Measurements from ENCODE around the gene PRDM2.

Gene PRDM2

DNA sequence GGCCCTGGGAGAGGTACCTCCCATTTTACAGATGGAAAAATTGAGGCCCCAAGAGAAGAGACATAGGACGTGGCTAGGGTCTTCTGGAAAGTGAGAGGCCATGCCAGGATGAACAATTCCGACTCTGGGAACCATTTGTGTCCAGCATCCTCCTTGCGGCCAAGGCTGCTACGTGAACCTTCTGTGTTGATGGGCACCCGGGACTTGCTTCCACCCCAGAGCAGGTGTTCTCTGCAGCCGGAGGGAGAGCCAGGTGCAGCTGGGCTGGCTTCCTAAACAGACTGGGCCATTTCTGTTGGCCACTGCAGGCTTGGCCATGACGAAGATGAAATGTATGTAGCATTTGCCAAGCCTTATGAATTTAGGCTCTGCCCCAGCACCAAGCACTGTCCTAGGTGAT, 118.9 kb downstream of the PRDM2 start (continued):
- TF ChIP-seq SNAI2 (CRISPR knock-in tag; IDR thresholded peaks at IDR 0.05) (no peak), CSDC2 (CRISPR knock-in tag; IDR thresholded peaks at IDR 0.05) (no peak)

DNA sequence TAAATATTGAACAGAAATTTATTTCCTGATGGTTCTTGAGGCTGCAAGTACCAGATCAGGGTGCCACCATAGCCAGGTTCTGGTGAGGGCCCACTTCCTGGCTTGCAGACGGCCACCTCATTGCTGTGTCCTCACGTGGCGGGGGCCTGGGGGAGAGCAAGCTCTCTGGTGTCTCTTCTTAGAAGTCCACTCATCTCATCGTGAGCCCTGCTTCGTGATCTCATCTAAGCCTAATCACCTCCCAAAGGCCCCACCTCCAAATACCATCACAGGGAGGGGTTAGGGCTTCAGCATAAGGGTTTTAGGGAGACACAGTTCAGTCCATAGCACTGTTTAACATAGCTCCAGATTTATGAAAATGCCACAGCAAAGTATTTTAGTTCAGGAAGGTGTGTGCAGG, 119.7 kb downstream of the PRDM2 start:
- no peak for ATAC-seq

DNA sequence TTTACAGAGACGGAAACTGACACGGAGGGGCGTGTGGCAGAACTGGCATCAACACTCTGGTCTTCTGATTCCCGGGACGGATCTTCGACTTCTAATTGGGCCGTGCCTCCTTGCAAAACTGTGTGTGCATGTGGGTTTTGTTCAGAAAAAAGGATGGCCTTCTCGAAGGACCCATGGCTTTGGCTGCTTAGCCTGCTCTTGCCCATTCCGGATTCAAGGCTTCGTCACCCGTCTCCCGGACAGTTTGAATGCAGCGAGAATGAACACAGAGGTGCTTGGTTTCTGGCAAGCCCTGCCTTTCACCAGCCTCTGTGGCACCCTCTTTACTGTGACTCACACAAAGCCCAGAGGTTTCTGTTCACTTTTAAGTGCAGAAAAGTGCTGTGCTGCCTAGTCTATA, 120.1 kb downstream of the PRDM2 start:
- ATAC-seq, result no peak
- no peak for TF ChIP-seq ZNF565 (CRISPR knock-in tag; conservative IDR thresholded peaks at IDR 0.05; ENCODE audit: low read depth)

More for the DNA sequence above, 119.7 kb downstream of the PRDM2 start:
- TF ChIP-seq ZNF70 (CRISPR knock-in tag; IDR thresholded peaks at IDR 0.05), result no peak
- TF ChIP-seq ESRRG (CRISPR knock-in tag; IDR thresholded peaks at IDR 0.05), result no peak
- TF ChIP-seq CSDC2 (CRISPR knock-in tag; IDR thresholded peaks at IDR 0.05), result no peak

DNA sequence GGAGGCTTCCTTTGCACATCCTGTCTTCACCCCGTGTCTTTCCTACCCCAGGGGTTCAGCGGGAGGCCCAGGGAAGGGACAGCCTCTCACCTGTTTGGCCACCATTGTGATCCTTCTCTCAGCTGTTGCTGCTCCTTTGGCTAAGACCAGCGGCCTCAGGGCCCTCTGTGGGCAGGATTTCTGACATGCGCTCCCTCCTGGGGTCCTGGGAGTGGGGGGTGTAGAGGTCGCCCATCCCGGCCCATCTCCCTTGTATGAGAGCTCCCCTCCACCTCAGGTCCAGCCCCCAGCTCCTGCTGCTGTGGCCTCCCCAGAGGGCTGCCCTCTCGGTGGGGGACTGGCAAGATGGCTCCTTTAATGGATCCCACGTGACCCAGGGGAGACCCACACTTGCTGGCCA, 120.5 kb downstream of the PRDM2 start:
- TF ChIP-seq, protein P1, sequence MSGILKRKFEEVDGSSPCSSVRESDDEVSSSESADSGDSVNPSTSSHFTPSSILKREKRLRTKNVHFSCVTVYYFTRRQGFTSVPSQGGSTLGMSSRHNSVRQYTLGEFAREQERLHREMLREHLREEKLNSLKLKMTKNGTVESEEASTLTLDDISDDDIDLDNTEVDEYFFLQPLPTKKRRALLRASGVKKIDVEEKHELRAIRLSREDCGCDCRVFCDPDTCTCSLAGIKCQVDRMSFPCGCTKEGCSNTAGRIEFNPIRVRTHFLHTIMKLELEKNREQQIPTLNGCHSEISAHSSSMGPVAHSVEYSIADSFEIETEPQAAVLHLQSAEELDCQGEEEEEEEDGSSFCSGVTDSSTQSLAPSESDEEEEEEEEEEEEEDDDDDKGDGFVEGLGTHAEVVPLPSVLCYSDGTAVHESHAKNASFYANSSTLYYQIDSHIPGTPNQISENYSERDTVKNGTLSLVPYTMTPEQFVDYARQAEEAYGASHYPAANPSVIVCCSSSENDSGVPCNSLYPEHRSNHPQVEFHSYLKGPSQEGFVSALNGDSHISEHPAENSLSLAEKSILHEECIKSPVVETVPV (CRISPR knock-in tag; IDR thresholded peaks at IDR 0.05), result no peak
- TF ChIP-seq ZFP30 (CRISPR knock-in tag; IDR thresholded peaks at IDR 0.05) (no peak), GLIS3 (CRISPR knock-in tag; IDR thresholded peaks at IDR 0.05) (no peak), PPARA (CRISPR knock-in tag; IDR thresholded peaks at IDR 0.05; ENCODE audit: borderline replicate concordance) (no peak), ARNTL (CRISPR knock-in tag; IDR thresholded peaks at IDR 0.05; ENCODE audit: borderline replicate concordance, low read depth) (no peak), SNAI2 (CRISPR knock-in tag; IDR thresholded peaks at IDR 0.05) (no peak), ESRRG (CRISPR knock-in tag; IDR thresholded peaks at IDR 0.05) (no peak), RARB (CRISPR knock-in tag; IDR thresholded peaks at IDR 0.05) (no peak), ZC3H10 (CRISPR knock-in tag; IDR thresholded peaks at IDR 0.05) (no peak), TOX (CRISPR knock-in tag; IDR thresholded peaks at IDR 0.05; ENCODE audit: borderline replicate concordance) (no peak)
- TF ChIP-seq, protein P2, sequence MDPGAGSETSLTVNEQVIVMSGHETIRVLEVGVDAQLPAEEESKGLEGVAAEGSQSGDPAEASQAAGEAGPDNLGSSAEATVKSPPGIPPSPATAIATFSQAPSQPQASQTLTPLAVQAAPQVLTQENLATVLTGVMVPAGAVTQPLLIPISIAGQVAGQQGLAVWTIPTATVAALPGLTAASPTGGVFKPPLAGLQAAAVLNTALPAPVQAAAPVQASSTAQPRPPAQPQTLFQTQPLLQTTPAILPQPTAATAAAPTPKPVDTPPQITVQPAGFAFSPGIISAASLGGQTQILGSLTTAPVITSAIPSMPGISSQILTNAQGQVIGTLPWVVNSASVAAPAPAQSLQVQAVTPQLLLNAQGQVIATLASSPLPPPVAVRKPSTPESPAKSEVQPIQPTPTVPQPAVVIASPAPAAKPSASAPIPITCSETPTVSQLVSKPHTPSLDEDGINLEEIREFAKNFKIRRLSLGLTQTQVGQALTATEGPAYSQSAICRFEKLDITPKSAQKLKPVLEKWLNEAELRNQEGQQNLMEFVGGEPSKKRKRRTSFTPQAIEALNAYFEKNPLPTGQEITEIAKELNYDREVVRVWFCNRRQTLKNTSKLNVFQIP (CRISPR knock-in tag; IDR thresholded peaks at IDR 0.05; ENCODE audit: borderline replicate concordance, low read depth), result no peak
- no peak for ATAC-seq

GRCh38 chr1:13823126-13823880, 123.3 kb downstream of the PRDM2 start:
- TF ChIP-seq SNAI2 (CRISPR knock-in tag; IDR thresholded peaks at IDR 0.05) (no peak), ZC3H10 (CRISPR knock-in tag; IDR thresholded peaks at IDR 0.05) (no peak)
- ATAC-seq, result no peak

DNA sequence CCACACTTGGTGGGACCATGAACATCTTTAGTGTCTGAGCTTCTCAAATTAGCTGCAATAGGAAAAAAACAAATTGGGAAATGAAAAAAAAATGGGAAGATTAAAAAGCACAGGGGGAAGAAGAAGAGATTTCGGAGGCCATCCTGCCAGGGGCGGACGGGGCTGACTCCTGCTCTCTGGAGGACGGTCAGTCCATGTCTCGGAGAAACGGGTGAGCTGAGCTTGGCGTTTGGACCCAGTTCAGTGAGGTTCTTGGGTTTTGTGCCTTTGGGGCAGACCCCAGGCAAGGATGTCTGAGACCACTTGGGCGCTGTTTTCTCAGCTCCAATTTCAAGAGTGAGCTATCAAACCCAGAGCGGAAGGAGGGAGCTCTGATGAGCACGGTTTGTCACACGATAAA, 123.9 kb downstream of the PRDM2 start:
- TF ChIP-seq TCF4 (CRISPR knock-in tag; IDR thresholded peaks at IDR 0.05; ENCODE audit: borderline replicate concordance), result no peak
- no peak for TF ChIP-seq OSR1 (CRISPR knock-in tag; IDR thresholded peaks at IDR 0.05)
- TF ChIP-seq, protein P1 (CRISPR knock-in tag; IDR thresholded peaks at IDR 0.05), result no peak
- no peak for TF ChIP-seq PPARA (CRISPR knock-in tag; IDR thresholded peaks at IDR 0.05; ENCODE audit: borderline replicate concordance)
- no peak for TF ChIP-seq RARB (CRISPR knock-in tag; IDR thresholded peaks at IDR 0.05)
- TF ChIP-seq ARNTL (CRISPR knock-in tag; IDR thresholded peaks at IDR 0.05; ENCODE audit: borderline replicate concordance, low read depth), result no peak
- no peak for TF ChIP-seq ZNF565 (CRISPR knock-in tag; conservative IDR thresholded peaks at IDR 0.05; ENCODE audit: low read depth)
- TF ChIP-seq ESRRG (CRISPR knock-in tag; IDR thresholded peaks at IDR 0.05), result no peak
- TF ChIP-seq GLIS3 (CRISPR knock-in tag; IDR thresholded peaks at IDR 0.05), result no peak
- TF ChIP-seq ISL1 (CRISPR knock-in tag; IDR thresholded peaks at IDR 0.05), result no peak
- TF ChIP-seq TSHZ2 (CRISPR knock-in tag; IDR thresholded peaks at IDR 0.05), result no peak
- TF ChIP-seq BACH2 (CRISPR knock-in tag; IDR thresholded peaks at IDR 0.05; ENCODE audit: borderline replicate concordance), result no peak
- TF ChIP-seq, protein P3, sequence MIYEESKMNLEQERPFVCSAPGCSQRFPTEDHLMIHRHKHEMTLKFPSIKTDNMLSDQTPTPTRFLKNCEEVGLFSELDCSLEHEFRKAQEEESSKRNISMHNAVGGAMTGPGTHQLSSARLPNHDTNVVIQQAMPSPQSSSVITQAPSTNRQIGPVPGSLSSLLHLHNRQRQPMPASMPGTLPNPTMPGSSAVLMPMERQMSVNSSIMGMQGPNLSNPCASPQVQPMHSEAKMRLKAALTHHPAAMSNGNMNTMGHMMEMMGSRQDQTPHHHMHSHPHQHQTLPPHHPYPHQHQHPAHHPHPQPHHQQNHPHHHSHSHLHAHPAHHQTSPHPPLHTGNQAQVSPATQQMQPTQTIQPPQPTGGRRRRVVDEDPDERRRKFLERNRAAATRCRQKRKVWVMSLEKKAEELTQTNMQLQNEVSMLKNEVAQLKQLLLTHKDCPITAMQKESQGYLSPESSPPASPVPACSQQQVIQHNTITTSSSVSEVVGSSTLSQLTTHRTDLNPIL (CRISPR knock-in tag; IDR thresholded peaks at IDR 0.05; ENCODE audit: low read depth), result no peak
- no peak for TF ChIP-seq ZC3H10 (CRISPR knock-in tag; IDR thresholded peaks at IDR 0.05)
- TF ChIP-seq ZFP30 (CRISPR knock-in tag; IDR thresholded peaks at IDR 0.05), result no peak
- no peak for ATAC-seq

Data from SK-N-SH treated with all-trans-retinoic acid at 6 μM for 48 hours (cell line).